Measurements from ENCODE around the gene ANLN.

- TF ChIP-seq CTCF (optimal IDR thresholded peaks at IDR 0.05 in 1 of 3, IDR thresholded peaks at IDR 0.05 in 1 of 3, conservative IDR thresholded peaks at IDR 0.05 in 1 of 3; ENCODE audit: extremely low read depth in 1 of 3, insufficient read depth in 2 of 3, low read length in 3 of 3) (no peak), EZH2 (IDR thresholded peaks at IDR 0.05; ENCODE audit: low read length) (no peak)
Observed at GRCh38 chr7:36348771-36349170, 40.9 kb upstream of the ANLN start.

Measured in keratinocyte (primary cell).